ENCODE results near the gene LRRC18.

LRRC18 gene

GRCh38 chr10:48946332-48946731, 6.7 kb upstream of the LRRC18 start:
- DNase-seq (ENCODE audit: low read depth, low spot score) = peak; percentile 6

GRCh38 chr10:48945441-48946130, 5.9 kb upstream of the LRRC18 start:
- DNase-seq (ENCODE audit: low read depth, low spot score) = no peak

GRCh38 chr10:48944171-48944570, 4.5 kb upstream of the LRRC18 start:
- DNase-seq (ENCODE audit: low read depth, low spot score) = no peak

- no peak for DNase-seq (ENCODE audit: low read depth, low spot score)
These were observed 3.5 kb upstream of the LRRC18 start for GRCh38 chr10:48943096-48943495.

GRCh38 chr10:48941427-48942075, 1.9 kb upstream of the LRRC18 start:
- no peak for DNase-seq (ENCODE audit: low read depth, low spot score)

- no peak for DNase-seq (ENCODE audit: low read depth, low spot score)
These were observed 1.3 kb upstream of the LRRC18 start for GRCh38 chr10:48940958-48941357.

GRCh38 chr10:48940372-48940771, 732 bp upstream of the LRRC18 start:
- no peak for DNase-seq (ENCODE audit: low read depth, low spot score)

GRCh38 chr10:48938990-48939536, 577 bp downstream of the LRRC18 start:
- no peak for DNase-seq (ENCODE audit: low read depth, low spot score)

- no peak for DNase-seq (ENCODE audit: low read depth, low spot score)
These were observed 1.4 kb downstream of the LRRC18 start for GRCh38 chr10:48938281-48938680.

- no peak for DNase-seq (ENCODE audit: low read depth, low spot score)
These were observed 1.8 kb downstream of the LRRC18 start for GRCh38 chr10:48937796-48938195.

- no peak for DNase-seq (ENCODE audit: low read depth, low spot score)
These were observed 4.1 kb downstream of the LRRC18 start for GRCh38 chr10:48935577-48935976.

- DNase-seq (ENCODE audit: low read depth, low spot score) = peak; percentile 14
These were observed 4.8 kb downstream of the LRRC18 start for GRCh38 chr10:48934672-48935501.

- DNase-seq (ENCODE audit: low read depth, low spot score) = no peak
These were observed 6.6 kb downstream of the LRRC18 start for GRCh38 chr10:48932831-48933664.

- no peak for DNase-seq (ENCODE audit: low read depth, low spot score)
These were observed 8.5 kb downstream of the LRRC18 start for GRCh38 chr10:48931188-48931587.

- DNase-seq (ENCODE audit: low read depth, low spot score) = no peak
These were observed 10.1 kb downstream of the LRRC18 start for GRCh38 chr10:48929413-48929990.

- no peak for DNase-seq (ENCODE audit: low read depth, low spot score)
These were observed 12.7 kb downstream of the LRRC18 start for GRCh38 chr10:48926764-48927540.

- DNase-seq (ENCODE audit: low read depth, low spot score) = no peak
These were observed 13.4 kb downstream of the LRRC18 start for GRCh38 chr10:48926255-48926654.

GRCh38 chr10:48924988-48925387, 14.7 kb downstream of the LRRC18 start:
- DNase-seq (ENCODE audit: low read depth, low spot score) = no peak

GRCh38 chr10:48923748-48924147, 15.9 kb downstream of the LRRC18 start:
- DNase-seq (ENCODE audit: low read depth, low spot score) = no peak

- DNase-seq (ENCODE audit: low read depth, low spot score) = no peak
These were observed 26.0 kb downstream of the LRRC18 start for GRCh38 chr10:48913674-48914073.

All from astrocyte of the hippocampus (primary cell).